Activated CD4-positive, alpha-beta T cell treated with anti-CD3 and anti-CD28 coated beads for 36 hours (primary cell): Measurements from ENCODE around the gene TXNDC5. TPM values are rescaled to one million over a fixed set of nuclear protein-coding genes. Genes with fewer than 3 reads are reported as not detected.
A peak's percentile ranks its signal among the peaks of the same experiment; 100 is the strongest.

Experiments
- ATAC-seq: fragments of 200-7000 bp; cut with Tn5 transposase; one replicate; pipeline ENCODE4 v1.10.0; 2021; ENCODE audit warnings: mild to moderate bottlenecking, moderate library complexity
- CTCF ChIA-PET: fragments of 350-600 bp; sonication (Branson Sonifier 250); formaldehyde crosslinking; loops from one replicate; lab custom pipeline; 2021; ENCODE audit warnings: antibody characterized with exemption; lab: Charles Lee
- POLR2A ChIA-PET: fragments of 350-600 bp; sonication (Branson Sonifier 250); formaldehyde crosslinking; loops from one replicate; lab custom pipeline; 2021; ENCODE audit warnings: antibody characterized with exemption, inconsistent platforms; lab: Charles Lee
- DNase-seq: peaks from one replicate; pipeline ENCODE4 v3.0.0-alpha.2; 2020
- H3K27ac Mint-ChIP-seq: one replicate; pipeline ENCODE4 v1.8.0; 2021; ENCODE audit warnings: mixed read lengths
- H3K27me3 Mint-ChIP-seq: one replicate; pipeline ENCODE4 v1.8.0; 2021; ENCODE audit warnings: mixed read lengths
- H3K36me3 Mint-ChIP-seq: one replicate; pipeline ENCODE4 v1.8.0; 2021; ENCODE audit warnings: low read depth, mixed read lengths
- H3K4me1 Mint-ChIP-seq: one replicate; pipeline ENCODE4 v1.8.0; 2021; ENCODE audit warnings: mixed read lengths
- H3K4me3 Mint-ChIP-seq: one replicate; pipeline ENCODE4 v1.8.0; 2021; ENCODE audit warnings: mild to moderate bottlenecking, moderate library complexity, mixed read lengths
- H3K9me3 Mint-ChIP-seq: one replicate; pipeline ENCODE4 v1.8.0; 2021; ENCODE audit warnings: low read depth, mixed read lengths
- intact Hi-C, 2 experiments: fragments of 100-400 bp; cut with DNase I in 1 of 2; cut with micrococcal nuclease in 1 of 2; formaldehyde crosslinking; loops; one replicate each; pipeline versions ENCODE4 v1.14.2 to v1.15.1; 2022 to 2024; cut with DNase I, micrococcal nuclease
- total RNA-seq, 2 experiments: library from RNA; stranded (reverse); gene quantifications; one replicate each; pipeline ENCODE4 v1.2.3, GENCODE V29; 2021

TXNDC5 gene
- total RNA-seq, 2 experiments from 2014 or later, result 44.4 to 52.8 TPM

GRCh38 chr6:7932625-7933024 is 22.0 kb upstream of the TXNDC5 start:
- no peaks in the 10 kb centered on the region for H3K4me1 Mint-ChIP-seq
- no peak overlapping the region for H3K27ac Mint-ChIP-seq
- H3K9me3 Mint-ChIP-seq, result peaks cover 5% of the 10 kb centered on the region
- peaks cover 10% of the 10 kb centered on the region for H3K27me3 Mint-ChIP-seq
- POLR2A ChIA-PET, result no interaction called here
- CTCF ChIA-PET, result interaction anchor here (0.7 kb wide), 1 partner anchor 221 kb away, joined by 3 read pairs; no protein-coding TSS in a partner anchor
- no peak for DNase-seq
- no peaks in the 10 kb centered on the region for H3K36me3 Mint-ChIP-seq
- intact Hi-C loops, result no loop called here
- ATAC-seq, result no peak
- H3K4me3 Mint-ChIP-seq, result no peak overlapping the region

GRCh38 chr6:7924867-7925266 is 14.3 kb upstream of the TXNDC5 start:
- H3K27me3 Mint-ChIP-seq, result peaks cover 21% of the 10 kb centered on the region
- ATAC-seq, result no peak
- H3K4me1 Mint-ChIP-seq, result no peaks in the 10 kb centered on the region
- intact Hi-C loops, result no loop called here
- peaks cover 15% of the 10 kb centered on the region for H3K9me3 Mint-ChIP-seq
- H3K36me3 Mint-ChIP-seq, result peaks cover 3% of the 10 kb centered on the region
- CTCF ChIA-PET, result no interaction called here
- POLR2A ChIA-PET, result no interaction called here
- DNase-seq, result no peak
- H3K27ac Mint-ChIP-seq, result no peak overlapping the region
- H3K4me3 Mint-ChIP-seq, result no peak overlapping the region

- Mint-ChIP-seq H3K9me3 (peaks cover 15% of the 10 kb centered on the region), H3K27ac (no peak overlapping the region), H3K36me3 (peaks cover 3% of the 10 kb centered on the region), H3K4me3 (no peak overlapping the region), H3K4me1 (no peaks in the 10 kb centered on the region), H3K27me3 (peaks cover 17% of the 10 kb centered on the region)
- POLR2A ChIA-PET, result no interaction called here
- CTCF ChIA-PET, result no interaction called here
- intact Hi-C loops, result no loop called here
- DNase-seq, result no peak
- ATAC-seq, result no peak
Observed at GRCh38 chr6:7922596-7922995, 12.0 kb upstream of the TXNDC5 start.

GRCh38 chr6:7921632-7922092 is 11.1 kb upstream of the TXNDC5 start:
- Mint-ChIP-seq H3K9me3 (peaks cover 15% of the 10 kb centered on the region), H3K27ac (no peak overlapping the region), H3K4me1 (no peaks in the 10 kb centered on the region), H3K36me3 (peaks cover 3% of the 10 kb centered on the region), H3K4me3 (no peak overlapping the region), H3K27me3 (peaks cover 14% of the 10 kb centered on the region)
- intact Hi-C loops, result no loop called here
- no peak for ATAC-seq
- ChIA-PET POLR2A (no interaction called here), CTCF (no interaction called here)
- no peak for DNase-seq

- H3K27ac Mint-ChIP-seq, result no peak overlapping the region
- intact Hi-C loops, result no loop called here
- no peak overlapping the region for H3K4me3 Mint-ChIP-seq
- ATAC-seq, result no peak
- DNase-seq, result no peak
- H3K4me1 Mint-ChIP-seq, result no peaks in the 10 kb centered on the region
- peaks cover 15% of the 10 kb centered on the region for H3K9me3 Mint-ChIP-seq
- ChIA-PET CTCF (no interaction called here), POLR2A (no interaction called here)
- peaks cover 3% of the 10 kb centered on the region for H3K36me3 Mint-ChIP-seq
- peaks cover 14% of the 10 kb centered on the region for H3K27me3 Mint-ChIP-seq
Observed at GRCh38 chr6:7921046-7921445, 10.5 kb upstream of the TXNDC5 start.

- H3K4me3 Mint-ChIP-seq, result no peak overlapping the region
- ChIA-PET CTCF (no interaction called here), POLR2A (no interaction called here)
- no peak overlapping the region for H3K27ac Mint-ChIP-seq
- peaks cover 13% of the 10 kb centered on the region for H3K9me3 Mint-ChIP-seq
- peak; percentile 38 for DNase-seq
- H3K4me1 Mint-ChIP-seq, result no peaks in the 10 kb centered on the region
- ATAC-seq, result peak; percentile 74
- intact Hi-C loops, result no loop called here
- peaks cover 2% of the 10 kb centered on the region for H3K36me3 Mint-ChIP-seq
- H3K27me3 Mint-ChIP-seq, result peaks cover 12% of the 10 kb centered on the region
Observed at GRCh38 chr6:7920425-7920824, 9.8 kb upstream of the TXNDC5 start.

- peaks cover 7% of the 10 kb centered on the region for H3K9me3 Mint-ChIP-seq
- DNase-seq, result peak; percentile 77
- ChIA-PET POLR2A (interaction anchor here (0.7 kb wide), 1 partner anchor 43 kb away, joined by 4 read pairs; no protein-coding TSS in a partner anchor), CTCF (no interaction called here)
- no peaks in the 10 kb centered on the region for H3K4me1 Mint-ChIP-seq
- H3K27ac Mint-ChIP-seq, result no peak overlapping the region
- ATAC-seq, result peak; percentile 84
- intact Hi-C loops, result no loop called here
- peaks cover 10% of the 10 kb centered on the region for H3K27me3 Mint-ChIP-seq
- no peak overlapping the region for H3K4me3 Mint-ChIP-seq
- no peaks in the 10 kb centered on the region for H3K36me3 Mint-ChIP-seq
Observed at GRCh38 chr6:7919871-7920270, 9.3 kb upstream of the TXNDC5 start.

GRCh38 chr6:7918403-7918802 is 7.8 kb upstream of the TXNDC5 start:
- Mint-ChIP-seq H3K9me3 (no peaks in the 10 kb centered on the region), H3K36me3 (no peaks in the 10 kb centered on the region), H3K27me3 (peaks cover 2% of the 10 kb centered on the region), H3K27ac (no peak overlapping the region), H3K4me3 (no peak overlapping the region), H3K4me1 (no peaks in the 10 kb centered on the region)
- ATAC-seq (no peak), DNase-seq (no peak)
- ChIA-PET CTCF (no interaction called here), POLR2A (no interaction called here)
- intact Hi-C loops, result no loop called here

- H3K4me3 Mint-ChIP-seq, result no peak overlapping the region
- no peaks in the 10 kb centered on the region for H3K36me3 Mint-ChIP-seq
- no peak for DNase-seq
- H3K9me3 Mint-ChIP-seq, result no peaks in the 10 kb centered on the region
- intact Hi-C loops, result no loop called here
- H3K4me1 Mint-ChIP-seq, result no peaks in the 10 kb centered on the region
- H3K27me3 Mint-ChIP-seq, result peaks cover 2% of the 10 kb centered on the region
- no peak overlapping the region for H3K27ac Mint-ChIP-seq
- CTCF ChIA-PET, result interaction anchor here (1.5 kb wide), 1 partner anchor 21 kb away, joined by 5 read pairs; no protein-coding TSS in a partner anchor
- no peak for ATAC-seq
- POLR2A ChIA-PET, result no interaction called here
Observed at GRCh38 chr6:7917729-7918128, 7.1 kb upstream of the TXNDC5 start.

- ChIA-PET POLR2A (no interaction called here), CTCF (interaction anchor here (1.5 kb wide), 1 partner anchor 22 kb away, joined by 5 read pairs; no protein-coding TSS in a partner anchor)
- no peak for DNase-seq
- H3K9me3 Mint-ChIP-seq, result no peaks in the 10 kb centered on the region
- no peaks in the 10 kb centered on the region for H3K4me1 Mint-ChIP-seq
- ATAC-seq, result no peak
- H3K4me3 Mint-ChIP-seq, result no peak overlapping the region
- no peaks in the 10 kb centered on the region for H3K36me3 Mint-ChIP-seq
- H3K27me3 Mint-ChIP-seq, result peaks cover 2% of the 10 kb centered on the region
- intact Hi-C loops, result no loop called here
- H3K27ac Mint-ChIP-seq, result no peak overlapping the region
Observed at GRCh38 chr6:7916959-7917358, 6.4 kb upstream of the TXNDC5 start.

GRCh38 chr6:7914991-7915789 is 4.6 kb upstream of the TXNDC5 start:
- H3K36me3 Mint-ChIP-seq, result no peaks in the 10 kb centered on the region
- no peaks in the 10 kb centered on the region for H3K9me3 Mint-ChIP-seq
- CTCF ChIA-PET, result no interaction called here
- H3K27me3 Mint-ChIP-seq, result peaks cover 2% of the 10 kb centered on the region
- peaks cover 2% of the 10 kb centered on the region for H3K4me1 Mint-ChIP-seq
- no peak overlapping the region for H3K27ac Mint-ChIP-seq
- no peak for ATAC-seq
- POLR2A ChIA-PET, result no interaction called here
- intact Hi-C loops, result loop anchor here (5.0 kb wide), 2 partner anchors 188 to 323 kb away; partner anchors contain the start of genes BMP6 (in 1 of the 2) and SNRNP48 (in 1 of the 2)
- no peak overlapping the region for H3K4me3 Mint-ChIP-seq
- no peak for DNase-seq

- intact Hi-C loops, result loop anchor here (5.0 kb wide), 2 partner anchors 187 to 322 kb away; partner anchors contain the start of genes BMP6 (in 1 of the 2) and SNRNP48 (in 1 of the 2)
- H3K4me3 Mint-ChIP-seq, result no peak overlapping the region
- no peak for DNase-seq
- H3K27me3 Mint-ChIP-seq, result peaks cover 2% of the 10 kb centered on the region
- POLR2A ChIA-PET, result no interaction called here
- H3K36me3 Mint-ChIP-seq, result peaks cover 4% of the 10 kb centered on the region
- no peak for ATAC-seq
- CTCF ChIA-PET, result no interaction called here
- no peaks in the 10 kb centered on the region for H3K9me3 Mint-ChIP-seq
- peaks cover 4% of the 10 kb centered on the region for H3K4me1 Mint-ChIP-seq
- no peak overlapping the region for H3K27ac Mint-ChIP-seq
Observed at GRCh38 chr6:7914311-7914710, 3.7 kb upstream of the TXNDC5 start.
